Measurements from ENCODE around the gene C6orf62. TPM values are rescaled to one million over a fixed set of nuclear protein-coding genes. Genes with fewer than 3 reads are reported as not detected.
"Not testable (repeated sequence)": the region's sequence is repeated elsewhere in the genome, so short reads cannot be mapped to it uniquely, and the experiment has no call there.

Gene C6orf62
- total RNA-seq, 1 experiment from 2014 or later: 94.4 TPM

GRCh38 chr6:24730653-24731052 lies 11.7 kb upstream of the C6orf62 start:
- H3K4me1 ChIP-seq (replicated peaks); DNase-seq (ENCODE audit: low read depth in 1 of 2, low spot score in 2 of 2); H3K36me3 ChIP-seq; H3K27me3 ChIP-seq (replicated peaks); H3K27ac ChIP-seq; H3K4me3 ChIP-seq: not testable (repeated sequence)
- peaks cover 10% of the 10 kb centered on the region; the same call in 1 of the 2 replicates for H3K9me3 ChIP-seq (replicated peaks)

DNA sequence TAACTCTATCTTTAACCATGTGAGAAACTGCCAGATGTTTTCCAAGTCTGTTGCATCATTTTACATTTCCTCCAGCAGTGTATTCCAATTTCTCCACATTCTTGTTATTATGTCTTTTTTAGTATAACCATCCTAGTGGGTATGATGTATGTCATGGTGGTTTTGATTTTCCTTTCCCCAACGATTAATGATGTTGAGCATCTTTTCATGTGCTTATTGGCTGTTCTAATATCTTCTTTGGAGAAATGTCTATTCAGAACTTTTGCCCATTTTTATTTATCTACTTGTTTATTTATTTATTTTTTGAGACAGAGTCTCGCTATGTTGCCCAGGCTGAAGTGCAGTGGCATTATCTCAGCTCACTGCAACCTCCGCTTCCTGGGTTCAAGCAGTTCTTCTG lies 4.3 kb upstream of the C6orf62 start:
- Histone ChIP-seq H3K4me3 (no peak overlapping the region), H3K4me1 (replicated peaks) (peaks cover 7% of the 10 kb centered on the region), H3K36me3 (peaks cover 16% of the 10 kb centered on the region), H3K9me3 (replicated peaks) (no peaks in the 10 kb centered on the region), H3K27ac (no peak overlapping the region), H3K27me3 (replicated peaks) (no peaks in the 10 kb centered on the region; the same call in 1 of the 2 replicates)
- DNase-seq (ENCODE audit: low read depth in 1 of 2, low spot score in 2 of 2): no peak

GRCh38 chr6:24721461-24722215 lies 2.7 kb upstream of the C6orf62 start:
- Histone ChIP-seq H3K36me3 (peaks cover 33% of the 10 kb centered on the region), H3K4me3 (peak overlapping the region; percentile 67), H3K4me1 (replicated peaks) (peaks cover 16% of the 10 kb centered on the region), H3K27ac (peak overlapping the region; percentile 98), H3K27me3 (replicated peaks) (no peaks in the 10 kb centered on the region), H3K9me3 (replicated peaks) (no peaks in the 10 kb centered on the region)
- no peak for DNase-seq (ENCODE audit: low read depth in 1 of 2, low spot score in 2 of 2)

- peak; percentile 99 to 100 for DNase-seq (ENCODE audit: low read depth in 1 of 2, low spot score in 2 of 2)
- peaks cover 41% of the 10 kb centered on the region for H3K36me3 ChIP-seq
- peak overlapping the region; percentile 67 for H3K4me3 ChIP-seq
- no peaks in the 10 kb centered on the region for H3K27me3 ChIP-seq (replicated peaks)
- peaks cover 16% of the 10 kb centered on the region for H3K4me1 ChIP-seq (replicated peaks)
- peak overlapping the region; percentile 98 for H3K27ac ChIP-seq
- H3K9me3 ChIP-seq (replicated peaks): no peaks in the 10 kb centered on the region
These were observed 1.9 kb upstream of the C6orf62 start for GRCh38 chr6:24720604-24721460.

DNA sequence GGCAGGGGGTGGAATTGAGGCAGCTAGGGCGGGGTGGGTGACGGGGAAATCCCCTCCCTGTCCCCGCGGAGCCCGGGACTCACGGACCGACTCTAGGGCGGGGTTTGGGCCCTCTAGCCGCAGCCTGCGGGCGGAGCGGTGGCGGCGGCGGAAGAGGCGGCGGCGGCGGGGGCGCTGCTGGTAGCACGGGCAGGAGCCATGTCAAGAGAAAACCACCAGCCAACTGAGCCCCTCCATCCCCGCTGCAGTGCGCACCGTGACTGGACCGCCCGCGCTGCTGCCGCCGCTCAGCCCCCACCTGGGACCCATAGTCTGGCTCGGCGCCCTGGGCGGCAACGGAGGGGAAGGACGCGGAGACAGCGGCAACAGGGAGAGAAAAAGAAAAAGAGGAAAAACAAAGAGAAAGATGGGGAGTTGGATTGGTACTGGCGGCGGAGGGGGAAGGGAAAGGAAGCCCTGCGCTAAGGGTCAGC lies 1.2 kb upstream of the C6orf62 start:
- H3K4me1 ChIP-seq (replicated peaks): peaks cover 16% of the 10 kb centered on the region
- H3K27ac ChIP-seq: peak overlapping the region; percentile 98
- peak in 1 of 2 experiments; percentile 73 for DNase-seq (ENCODE audit: low read depth in 1 of 2, low spot score in 2 of 2)
- peaks cover 47% of the 10 kb centered on the region for H3K36me3 ChIP-seq
- peak overlapping the region; percentile 67 for H3K4me3 ChIP-seq
- H3K9me3 ChIP-seq (replicated peaks): no peaks in the 10 kb centered on the region
- no peaks in the 10 kb centered on the region for H3K27me3 ChIP-seq (replicated peaks)

DNA sequence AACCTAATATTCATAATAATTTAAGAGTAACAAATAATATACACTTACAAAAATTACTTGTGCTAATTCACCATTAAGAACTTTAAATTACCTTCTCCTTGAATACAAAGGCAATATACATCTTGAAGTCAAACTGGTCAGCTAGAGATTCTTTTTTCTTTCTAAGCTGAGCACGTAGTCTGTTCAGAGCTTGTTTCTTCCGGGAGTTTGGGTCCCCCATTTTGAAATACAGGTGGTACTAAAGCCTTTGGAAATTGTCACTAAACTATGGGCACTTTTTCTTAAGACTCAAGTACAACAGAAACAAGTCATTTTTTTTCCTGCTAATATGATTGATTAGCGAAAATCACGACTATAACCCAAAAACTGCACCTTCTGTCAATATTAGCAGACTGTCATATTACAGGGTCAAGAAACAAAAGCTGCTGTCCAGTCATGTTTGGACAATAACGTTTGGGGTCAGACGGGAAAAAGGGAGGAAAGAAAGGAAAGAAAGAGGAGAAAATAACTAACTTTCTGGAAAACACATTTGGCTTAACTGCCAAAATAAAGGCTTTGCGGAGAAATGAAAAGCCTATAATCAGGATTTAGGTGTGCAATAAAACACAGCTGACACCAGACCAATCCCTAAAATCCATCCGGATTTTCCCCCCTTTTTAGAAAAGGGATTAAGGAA lies 367 bp downstream of the C6orf62 start:
- DNase-seq (ENCODE audit: low read depth in 1 of 2, low spot score in 2 of 2): peak in 1 of 2 experiments; percentile 19
- no peaks in the 10 kb centered on the region for H3K9me3 ChIP-seq (replicated peaks)
- H3K36me3 ChIP-seq: peaks cover 63% of the 10 kb centered on the region
- peaks cover 16% of the 10 kb centered on the region for H3K4me1 ChIP-seq (replicated peaks)
- peak overlapping the region; percentile 98; the same call in 1 of the 2 replicates for H3K27ac ChIP-seq
- H3K4me3 ChIP-seq: peak overlapping the region; percentile 67
- H3K27me3 ChIP-seq (replicated peaks): no peaks in the 10 kb centered on the region

DNA sequence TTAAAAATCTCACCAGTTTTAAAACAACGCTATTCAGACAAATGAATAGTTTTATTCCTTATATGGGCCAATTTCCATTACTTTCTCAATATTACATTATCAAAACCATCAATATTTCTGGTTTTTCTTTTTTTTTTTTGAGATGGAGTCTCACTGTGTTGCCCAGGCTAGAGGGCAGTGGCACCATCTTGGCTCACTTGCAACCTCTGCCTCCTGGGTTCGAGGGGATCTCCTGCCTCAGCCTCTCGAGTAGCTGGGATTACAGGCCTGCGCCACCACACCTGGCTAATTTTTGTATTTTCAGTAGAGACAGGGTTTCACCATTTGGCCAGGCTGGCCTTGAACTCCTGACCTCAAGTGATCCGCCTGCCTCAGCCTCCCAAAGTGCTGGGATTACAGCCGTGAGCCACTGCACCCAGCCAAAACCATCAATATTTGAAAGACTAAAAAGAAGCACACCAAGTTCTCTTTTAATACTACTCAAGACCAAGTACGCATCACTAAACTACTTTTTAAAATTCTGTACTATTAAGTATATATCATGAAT lies 2.3 kb downstream of the C6orf62 start:
- peaks cover 11% of the 10 kb centered on the region for H3K4me1 ChIP-seq (replicated peaks)
- not testable (repeated sequence) for DNase-seq (ENCODE audit: low read depth in 1 of 2, low spot score in 2 of 2); H3K9me3 ChIP-seq (replicated peaks); H3K4me3 ChIP-seq; H3K27ac ChIP-seq; H3K27me3 ChIP-seq (replicated peaks)
- H3K36me3 ChIP-seq: peaks cover 82% of the 10 kb centered on the region

DNA sequence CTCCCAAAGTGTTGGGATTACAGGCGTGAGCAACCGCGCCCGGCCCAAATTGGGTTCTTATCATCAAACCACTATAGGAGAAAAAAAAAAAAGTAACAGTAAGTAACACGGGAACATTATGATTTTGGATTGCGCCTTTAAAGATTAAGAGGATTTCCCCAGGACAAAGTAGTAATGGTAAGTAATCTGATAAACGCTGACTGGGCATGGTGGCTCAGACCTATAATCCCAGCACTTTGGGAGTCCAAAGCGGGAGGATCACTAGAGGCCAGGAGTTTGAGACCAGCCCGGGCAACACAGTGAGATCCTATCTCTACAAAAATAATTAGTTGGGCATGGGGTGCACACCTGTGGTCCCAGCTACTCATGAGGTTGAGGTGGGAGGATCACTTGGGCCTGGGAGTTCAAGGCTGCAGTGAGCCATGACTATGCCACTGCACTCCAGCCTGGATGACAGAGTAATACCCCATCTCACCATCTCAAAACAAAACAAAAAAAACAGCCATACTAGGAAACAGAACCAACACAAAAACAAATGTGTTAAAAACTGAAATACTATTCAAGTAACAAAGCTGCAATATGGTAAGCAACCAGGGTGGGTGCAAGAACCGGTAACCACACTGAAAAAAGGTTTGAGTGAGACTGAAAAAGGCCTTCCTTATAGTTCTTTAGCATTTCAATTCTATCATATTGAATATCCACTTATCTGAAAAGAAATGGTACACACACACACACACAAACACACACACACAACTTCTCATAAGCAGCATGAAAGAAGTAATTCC lies 8.2 kb downstream of the C6orf62 start:
- no peaks in the 10 kb centered on the region for H3K27me3 ChIP-seq (replicated peaks)
- H3K27ac ChIP-seq: no peak overlapping the region
- peaks cover 100% of the 10 kb centered on the region for H3K36me3 ChIP-seq
- H3K4me1 ChIP-seq (replicated peaks): no peaks in the 10 kb centered on the region
- no peak overlapping the region for H3K4me3 ChIP-seq
- no peak for DNase-seq (ENCODE audit: low read depth in 1 of 2, low spot score in 2 of 2)
- no peaks in the 10 kb centered on the region for H3K9me3 ChIP-seq (replicated peaks)

GRCh38 chr6:24709014-24709711 lies 9.8 kb downstream of the C6orf62 start:
- Histone ChIP-seq H3K36me3 (peaks cover 100% of the 10 kb centered on the region), H3K4me3 (no peak overlapping the region), H3K27ac (no peak overlapping the region), H3K9me3 (replicated peaks) (no peaks in the 10 kb centered on the region), H3K27me3 (replicated peaks) (no peaks in the 10 kb centered on the region), H3K4me1 (replicated peaks) (no peaks in the 10 kb centered on the region)
- DNase-seq (ENCODE audit: low read depth in 1 of 2, low spot score in 2 of 2): no peak

GRCh38 chr6:24708612-24709011 lies 10.3 kb downstream of the C6orf62 start:
- Histone ChIP-seq H3K27ac (no peak overlapping the region), H3K36me3 (peaks cover 100% of the 10 kb centered on the region), H3K27me3 (replicated peaks) (no peaks in the 10 kb centered on the region), H3K4me3 (no peak overlapping the region), H3K9me3 (replicated peaks) (no peaks in the 10 kb centered on the region), H3K4me1 (replicated peaks) (no peaks in the 10 kb centered on the region)
- no peak for DNase-seq (ENCODE audit: low read depth in 1 of 2, low spot score in 2 of 2)

DNA sequence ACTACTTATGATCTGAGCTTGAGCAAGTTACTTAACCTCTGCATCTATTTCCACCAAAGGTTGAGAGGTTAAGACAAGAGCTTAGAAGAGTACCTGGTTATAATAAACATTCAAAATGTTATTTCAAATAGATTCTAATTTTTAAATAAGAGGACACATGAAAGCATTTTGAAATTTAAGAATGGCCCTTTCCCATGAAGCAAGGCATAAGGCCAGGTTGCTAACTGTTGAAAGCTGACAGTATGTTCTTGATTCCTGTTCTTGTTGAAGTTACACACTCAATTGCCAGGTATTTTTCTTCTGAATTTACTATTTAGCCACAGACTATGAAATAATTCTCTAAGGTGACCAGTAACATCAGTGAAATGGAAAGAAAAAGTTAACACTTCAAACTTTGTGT lies 14.5 kb downstream of the C6orf62 start:
- peaks cover 78% of the 10 kb centered on the region for H3K36me3 ChIP-seq

DNA sequence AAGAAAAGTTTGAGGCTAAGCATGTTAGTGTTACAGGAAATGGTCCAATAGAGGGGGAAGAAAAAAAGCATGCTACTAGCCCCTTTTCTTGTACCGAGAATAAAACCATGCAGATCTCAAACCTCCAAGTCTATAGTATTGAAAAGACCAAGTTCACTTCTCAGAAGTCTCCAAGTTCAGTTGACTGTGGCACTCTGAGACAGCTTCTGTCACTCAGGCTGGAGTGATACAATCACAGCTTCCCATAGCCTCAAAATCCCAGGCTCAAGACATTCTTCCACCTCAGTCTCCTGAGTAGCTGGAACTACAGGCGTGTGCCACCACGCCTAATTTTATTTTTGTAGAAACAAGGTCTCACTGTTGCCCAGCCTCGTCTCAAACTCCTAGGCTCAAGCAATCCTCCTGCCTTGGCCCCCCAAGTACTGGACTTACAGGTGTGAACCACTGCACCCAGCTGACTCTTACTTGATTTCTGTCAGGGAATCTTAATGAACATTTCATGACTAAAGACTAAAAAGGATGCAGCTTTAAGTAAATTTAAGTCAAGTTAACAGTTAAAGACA lies 16.2 kb downstream of the C6orf62 start:
- no peak overlapping the region for H3K4me3 ChIP-seq
- H3K27ac ChIP-seq: no peak overlapping the region
- H3K4me1 ChIP-seq (replicated peaks): no peaks in the 10 kb centered on the region
- peaks cover 62% of the 10 kb centered on the region for H3K36me3 ChIP-seq
- H3K27me3 ChIP-seq (replicated peaks): no peaks in the 10 kb centered on the region
- DNase-seq (ENCODE audit: low read depth in 1 of 2, low spot score in 2 of 2): no peak
- H3K9me3 ChIP-seq (replicated peaks): no peaks in the 10 kb centered on the region

More for the DNA sequence above, 14.5 kb downstream of the C6orf62 start:
- no peak overlapping the region for H3K27ac ChIP-seq
- no peaks in the 10 kb centered on the region for H3K4me1 ChIP-seq (replicated peaks)
- DNase-seq (ENCODE audit: low read depth in 1 of 2, low spot score in 2 of 2): no peak
- no peak overlapping the region for H3K4me3 ChIP-seq
- no peaks in the 10 kb centered on the region for H3K9me3 ChIP-seq (replicated peaks)
- H3K27me3 ChIP-seq (replicated peaks): no peaks in the 10 kb centered on the region
